CD14-positive monocyte (primary cell): ENCODE results near the gene GPS2. TPM values are rescaled to one million over a fixed set of nuclear protein-coding genes. Genes with fewer than 3 reads are reported as not detected.

Experiments used
- DNase-seq, 3 donors: peaks; one replicate each; pipeline ENCODE4 v3.0.0-alpha.2; 2011 to 2022
- H2AFZ ChIP-seq: 2 replicates; pipeline ENCODE4 v1.6.0; 2012; ENCODE audit warnings: mild to moderate bottlenecking, low read depth, low read length, inconsistent platforms; ENCODE audit not compliant: insufficient read depth, poor library complexity, severe bottlenecking
- H3K27ac ChIP-seq, 2 donors: 1 replicate in 1 of 2; 2 replicates in 1 of 2; pipeline ENCODE4 v1.5.1; 2012 to 2013; ENCODE audit warnings: low read length in 2 of 2, control low read depth in 1 of 2, inconsistent platforms in 1 of 2, low read depth in 1 of 2, mild to moderate bottlenecking in 1 of 2
- H3K27me3 ChIP-seq, 2 donors: one replicate each; pipeline versions ENCODE4 v1.6.0 to v1.6.1; 2011 to 2013; ENCODE audit warnings: low read length in 2 of 2; ENCODE audit not compliant: control insufficient read depth in 2 of 2, insufficient read depth in 2 of 2
- H3K36me3 ChIP-seq, 2 donors: replicated peaks in 1 of 2; 1 replicate in 1 of 2; 2 replicates in 1 of 2; pipeline versions ENCODE4 v1.5.1 to v1.6.1; 2012 to 2013; ENCODE audit warnings: low read length in 2 of 2, control low read depth in 1 of 2, inconsistent platforms in 1 of 2, mild to moderate bottlenecking in 1 of 2; ENCODE audit not compliant: insufficient read depth in 2 of 2, control insufficient read depth in 1 of 2
- H3K4me1 ChIP-seq, 2 donors: 1 replicate in 1 of 2; 2 replicates in 1 of 2; pipeline versions ENCODE4 v1.5.1 to v1.6.1; 2012 to 2013; ENCODE audit warnings: low read length in 2 of 2, control low read depth in 1 of 2, inconsistent platforms in 1 of 2, mild to moderate bottlenecking in 1 of 2, moderate library complexity in 1 of 2; ENCODE audit not compliant: insufficient read depth in 2 of 2, control insufficient read depth in 1 of 2
- H3K4me2 ChIP-seq: replicated peaks from 2 replicates; pipeline ENCODE3; 2012; ENCODE audit warnings: low read length, moderate library complexity, mild to moderate bottlenecking; ENCODE audit not compliant: poor library complexity, severe bottlenecking; ENCODE audit errors: extremely low read depth
- H3K4me3 ChIP-seq, 3 experiments: fragments of 200-600 bp in 1 of 3; sonication (generic) in 1 of 3; replicated peaks in 1 of 3; 1 replicate in 2 of 3; 2 replicates in 1 of 3; pipeline ENCODE4 v1.5.1; 2011 to 2013; ENCODE audit warnings: low read length in 3 of 3, mild to moderate bottlenecking in 3 of 3, control low read depth in 2 of 3, low read depth in 2 of 3, inconsistent platforms in 1 of 3, moderate library complexity in 1 of 3
- H3K79me2 ChIP-seq: 2 replicates; pipeline ENCODE4 v1.6.0; 2012; ENCODE audit warnings: mild to moderate bottlenecking, control low read depth, inconsistent platforms, low read length, moderate library complexity; ENCODE audit not compliant: insufficient read depth
- H3K9ac ChIP-seq: 2 replicates; pipeline ENCODE4 v1.6.0; 2017; ENCODE audit warnings: low read length, mild to moderate bottlenecking; ENCODE audit not compliant: insufficient read depth, poor library complexity, severe bottlenecking
- H3K9me3 ChIP-seq, 2 donors: replicated peaks in 1 of 2; 1 replicate in 1 of 2; 2 replicates in 1 of 2; pipeline versions ENCODE4 v1.5.1 to v1.6.1; 2012 to 2013; ENCODE audit warnings: low read length in 2 of 2, control low read depth in 1 of 2; ENCODE audit not compliant: control insufficient read depth in 1 of 2, insufficient read depth in 1 of 2
- H4K20me1 ChIP-seq: 2 replicates; pipeline ENCODE4 v1.6.0; 2012; ENCODE audit warnings: mild to moderate bottlenecking, low read length, control low read depth, moderate library complexity; ENCODE audit not compliant: insufficient read depth
- H3K27ac Mint-ChIP-seq, 7 donors: one replicate each; pipeline ENCODE4 v1.8.0; 2020; ENCODE audit warnings: mild to moderate bottlenecking in 7 of 7, mixed read lengths in 7 of 7, moderate library complexity in 6 of 7, inconsistent platforms in 2 of 7
- H3K27me3 Mint-ChIP-seq, 3 donors: one replicate each; pipeline ENCODE4 v1.8.0; 2021 to 2022; ENCODE audit warnings: low read depth in 3 of 3, mild to moderate bottlenecking in 3 of 3, mixed read lengths in 3 of 3, moderate library complexity in 3 of 3, inconsistent platforms in 1 of 3
- H3K36me3 Mint-ChIP-seq, 2 donors: one replicate each; pipeline ENCODE4 v1.8.0; 2020; ENCODE audit warnings: mixed read lengths in 2 of 2, inconsistent platforms in 1 of 2, mild to moderate bottlenecking in 1 of 2
- H3K4me1 Mint-ChIP-seq: one replicate; pipeline ENCODE4 v1.8.0; 2020; ENCODE audit warnings: mild to moderate bottlenecking, mixed read lengths
- H3K4me3 Mint-ChIP-seq, 2 donors: one replicate each; pipeline ENCODE4 v1.8.0; 2020; ENCODE audit warnings: mild to moderate bottlenecking in 2 of 2, mixed read lengths in 2 of 2, moderate library complexity in 1 of 2
- H3K9me3 Mint-ChIP-seq, 7 donors: one replicate each; pipeline ENCODE4 v1.8.0; 2020 to 2022; ENCODE audit warnings: mixed read lengths in 7 of 7, mild to moderate bottlenecking in 6 of 7, moderate library complexity in 6 of 7, inconsistent platforms in 2 of 7
- CTCF ChIP-seq: fragments of 200-600 bp; IDR thresholded peaks from one replicate; pipeline ENCODE4 v1.8.0; 2022; ENCODE audit warnings: antibody characterized with exemption, mild to moderate bottlenecking
- WGBS: methylation state at CpG from one replicate; pipeline ENCODE4 v1.1.5; 2013; ENCODE audit warnings: missing lambda C conversion rate; ENCODE audit not compliant: insufficient coverage; 5-methylcytosine and 5-hydroxymethylcytosine counted together
- intact Hi-C, 2 donors: fragments of 100-400 bp; cut with micrococcal nuclease; formaldehyde crosslinking; loops; one replicate each; pipeline versions ENCODE4 v1.15.0 to v1.15.1; 2023
- polyA plus RNA-seq, 3 donors: library from polyadenylated mRNA; depleted of rRNA in 1 of 3; unstranded in 2 of 3; stranded (reverse) in 1 of 3; fragments of 300-500 nt in 2 of 3; fragments of >200 nt in 1 of 3; fragmentation: Illumina TruSeq in 2 of 3; gene quantifications; 1 replicate in 2 of 3; 2 replicates in 1 of 3; pipeline ENCODE4 v1.2.3, GENCODE V29; 2012 to 2021

GPS2 gene
- polyA plus RNA-seq, 3 donors, result 53.5 to 162 (median 59.6) TPM

GRCh38 chr17:7292729-7293128 is 22.4 kb downstream of the GPS2 start:
- H3K27me3 Mint-ChIP-seq, result peaks cover 71 to 86% (median 73%) of the 10 kb centered on the region in 3 donors

GRCh38 chr17:7292194-7292593 is 23.0 kb downstream of the GPS2 start:
- Mint-ChIP-seq H3K4me3 (peak overlapping the region in 1 of 2 donors; percentile 82), H3K27me3 (peaks cover 74 to 90% (median 76%) of the 10 kb centered on the region in 3 donors), H3K4me1 (peaks cover 24% of the 10 kb centered on the region), H3K36me3 (peaks cover 0 to 6% of the 10 kb centered on the region in 2 donors), H3K27ac (no peak overlapping the region), H3K9me3 (peaks cover 0 to 23% (median 12%) of the 10 kb centered on the region in 7 donors)
- Histone ChIP-seq H3K9ac (no peak overlapping the region), H3K79me2 (no peaks in the 10 kb centered on the region), H3K27ac (no peak overlapping the region), H3K4me2 (no peak overlapping the region), H3K4me3 (no peak overlapping the region), H3K36me3 (no peaks in the 10 kb centered on the region), H3K27me3 (peaks cover 35 to 66% of the 10 kb centered on the region in 2 donors), H4K20me1 (no peaks in the 10 kb centered on the region), H3K9me3 (peaks cover 0 to 13% of the 10 kb centered on the region in 2 donors), H3K4me1 (peaks cover 21 to 32% of the 10 kb centered on the region in 2 donors), H2AFZ (no peak overlapping the region)
- TF ChIP-seq CTCF, result no peak
- DNase-seq, result no peak
- intact Hi-C loops, result loop anchor here in 1 of 2 donors (5.0 kb wide), 1 partner anchor 250 kb away; the partner anchor contains the start of gene SLC16A11
- WGBS, result no CpG with 5 or more reads among the region's 2 CpGs

More at GRCh38 chr17:7292729-7293128, 22.4 kb downstream of the GPS2 start:
- Mint-ChIP-seq H3K36me3 (peaks cover 0 to 6% of the 10 kb centered on the region in 2 donors), H3K4me3 (peak overlapping the region in 1 of 2 donors; percentile 82), H3K9me3 (peaks cover 0 to 23% (median 12%) of the 10 kb centered on the region in 7 donors), H3K4me1 (peaks cover 24% of the 10 kb centered on the region), H3K27ac (no peak overlapping the region)
- Histone ChIP-seq H3K36me3 (no peaks in the 10 kb centered on the region), H3K9ac (no peak overlapping the region), H3K4me2 (no peak overlapping the region), H3K27me3 (peaks cover 35 to 60% of the 10 kb centered on the region in 2 donors), H3K4me1 (peaks cover 21 to 32% of the 10 kb centered on the region in 2 donors), H3K79me2 (no peaks in the 10 kb centered on the region), H3K9me3 (peaks cover 0 to 13% of the 10 kb centered on the region in 2 donors), H3K27ac (no peak overlapping the region), H4K20me1 (no peaks in the 10 kb centered on the region), H3K4me3 (no peak overlapping the region), H2AFZ (no peak overlapping the region)
- WGBS, result 17% methylated on average over 1 of the region's 6 CpGs
- intact Hi-C loops, result loop anchor here in 1 of 2 donors (5.0 kb wide), 1 partner anchor 250 kb away; the partner anchor contains the start of gene SLC16A11
- no peak for DNase-seq
- TF ChIP-seq CTCF, result no peak
